Omental fat pad (tissue), 4 donors: ENCODE results near the gene PDCD4. TPM values are rescaled to one million over a fixed set of nuclear protein-coding genes. Genes with fewer than 3 reads are reported as not detected.
"Not testable (repeated sequence)": the region's sequence is repeated elsewhere in the genome, so short reads cannot be mapped to it uniquely, and the experiment has no call there.

Experiments used
- ATAC-seq: fragments of 150-250 bp; one replicate; pipeline ENCODE4 v1.9.1; 2016; ENCODE audit warnings: mild to moderate bottlenecking, moderate library complexity; ENCODE audit not compliant: low FRiP score
- DNase-seq: peaks from one replicate; pipeline ENCODE4 v3.0.0-alpha.2; 2019; ENCODE audit warnings: low spot score
- CTCF ChIP-seq, 3 donors: fragments of 450-650 bp; IDR thresholded peaks; one replicate each; pipeline ENCODE4 v1.5.1; 2016 to 2017; ENCODE audit warnings: antibody characterized with exemption in 3 of 3, mild to moderate bottlenecking in 3 of 3, moderate library complexity in 2 of 3
- total RNA-seq, 4 donors: library from RNA; depleted of rRNA; stranded (reverse); fragments of >200 nt; gene quantifications; one replicate each; pipeline ENCODE4 v1.1.0, GENCODE V29; 2016

The PDCD4 gene
- total RNA-seq, 4 donors from 2014 or later: 69.7 to 127 (median 102) TPM

- TF ChIP-seq CTCF (IDR thresholded peaks at IDR 0.05): no peak
- DNase-seq (no peak), ATAC-seq (peak; percentile 91)
These were observed 6.4 kb upstream of the PDCD4 start for GRCh38 chr10:110865186-110865808.

GRCh38 chr10:110865809-110866482, 5.8 kb upstream of the PDCD4 start:
- DNase-seq (no peak), ATAC-seq (peak; percentile 29)
- TF ChIP-seq CTCF (IDR thresholded peaks at IDR 0.05): no peak

GRCh38 chr10:110867011-110867806, 4.5 kb upstream of the PDCD4 start:
- not testable (repeated sequence) for ATAC-seq

GRCh38 chr10:110867807-110868465, 3.8 kb upstream of the PDCD4 start:
- DNase-seq (no peak), ATAC-seq (no peak)
- TF ChIP-seq CTCF (IDR thresholded peaks at IDR 0.05): no peak

More at GRCh38 chr10:110867011-110867806, 4.5 kb upstream of the PDCD4 start:
- not testable (repeated sequence) for DNase-seq

GRCh38 chr10:110868981-110869380, 2.7 kb upstream of the PDCD4 start:
- TF ChIP-seq CTCF (IDR thresholded peaks at IDR 0.05): no peak
- no peak for ATAC-seq
- DNase-seq: no peak

- TF ChIP-seq CTCF (IDR thresholded peaks at IDR 0.05): no peak
- ATAC-seq (no peak), DNase-seq (no peak)
These were observed 868 bp upstream of the PDCD4 start for GRCh38 chr10:110870823-110871297.
